ENCODE data around the gene IRF2BP1. TPM values are rescaled to one million over a fixed set of nuclear protein-coding genes. Genes with fewer than 3 reads are reported as not detected.
A peak's percentile ranks its signal among the peaks of the same experiment; 100 is the strongest.

Gene IRF2BP1
- total RNA-seq, 1 donor: 25.7 TPM

- peak; percentile 91 for DNase-seq (ENCODE audit: low read depth)
- peak overlapping the region; percentile 17 for H3K4me3 ChIP-seq (ENCODE audit: low read depth, low read length)
- TF ChIP-seq, protein P1, sequence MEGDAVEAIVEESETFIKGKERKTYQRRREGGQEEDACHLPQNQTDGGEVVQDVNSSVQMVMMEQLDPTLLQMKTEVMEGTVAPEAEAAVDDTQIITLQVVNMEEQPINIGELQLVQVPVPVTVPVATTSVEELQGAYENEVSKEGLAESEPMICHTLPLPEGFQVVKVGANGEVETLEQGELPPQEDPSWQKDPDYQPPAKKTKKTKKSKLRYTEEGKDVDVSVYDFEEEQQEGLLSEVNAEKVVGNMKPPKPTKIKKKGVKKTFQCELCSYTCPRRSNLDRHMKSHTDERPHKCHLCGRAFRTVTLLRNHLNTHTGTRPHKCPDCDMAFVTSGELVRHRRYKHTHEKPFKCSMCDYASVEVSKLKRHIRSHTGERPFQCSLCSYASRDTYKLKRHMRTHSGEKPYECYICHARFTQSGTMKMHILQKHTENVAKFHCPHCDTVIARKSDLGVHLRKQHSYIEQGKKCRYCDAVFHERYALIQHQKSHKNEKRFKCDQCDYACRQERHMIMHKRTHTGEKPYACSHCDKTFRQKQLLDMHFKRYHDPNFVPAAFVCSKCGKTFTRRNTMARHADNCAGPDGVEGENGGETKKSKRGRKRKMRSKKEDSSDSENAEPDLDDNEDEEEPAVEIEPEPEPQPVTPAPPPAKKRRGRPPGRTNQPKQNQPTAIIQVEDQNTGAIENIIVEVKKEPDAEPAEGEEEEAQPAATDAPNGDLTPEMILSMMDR (IDR thresholded peaks at IDR 0.05; ENCODE audit: insufficient read depth, low read length): peak; percentile 7
Measured at GRCh38 chr19:45927565-45928261, 41.8 kb upstream of the IRF2BP1 start.

GRCh38 chr19:45924891-45925447, 39.0 kb upstream of the IRF2BP1 start:
- DNase-seq (ENCODE audit: low read depth): no peak
- TF ChIP-seq, protein P1 (IDR thresholded peaks at IDR 0.05; ENCODE audit: insufficient read depth, low read length): no peak
- no peak overlapping the region for H3K4me3 ChIP-seq (ENCODE audit: low read depth, low read length)

DNA sequence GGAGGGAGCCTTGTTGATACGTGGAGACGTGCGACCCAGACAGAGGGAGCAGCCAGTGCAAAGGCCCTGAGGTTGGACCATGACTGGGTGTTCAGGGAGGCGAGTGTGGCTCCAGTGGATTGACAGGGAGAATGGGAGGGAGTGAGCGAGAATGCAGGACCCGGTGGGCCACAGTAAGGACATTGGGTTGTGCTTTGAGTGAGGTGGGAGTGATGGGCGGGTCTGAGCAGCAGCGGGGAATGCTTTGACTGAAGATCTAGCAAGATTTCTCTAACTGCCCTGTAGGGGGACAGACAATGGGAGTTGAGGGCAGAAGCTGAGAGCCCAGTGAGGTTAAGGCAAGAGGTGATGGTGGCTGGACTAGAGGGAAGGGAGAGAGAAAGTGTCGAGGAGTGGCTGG, 36.3 kb upstream of the IRF2BP1 start:
- no peak overlapping the region for H3K4me3 ChIP-seq (ENCODE audit: low read depth, low read length)
- TF ChIP-seq, protein P1 (IDR thresholded peaks at IDR 0.05; ENCODE audit: insufficient read depth, low read length): peak; percentile 25
- no peak for DNase-seq (ENCODE audit: low read depth)

DNA sequence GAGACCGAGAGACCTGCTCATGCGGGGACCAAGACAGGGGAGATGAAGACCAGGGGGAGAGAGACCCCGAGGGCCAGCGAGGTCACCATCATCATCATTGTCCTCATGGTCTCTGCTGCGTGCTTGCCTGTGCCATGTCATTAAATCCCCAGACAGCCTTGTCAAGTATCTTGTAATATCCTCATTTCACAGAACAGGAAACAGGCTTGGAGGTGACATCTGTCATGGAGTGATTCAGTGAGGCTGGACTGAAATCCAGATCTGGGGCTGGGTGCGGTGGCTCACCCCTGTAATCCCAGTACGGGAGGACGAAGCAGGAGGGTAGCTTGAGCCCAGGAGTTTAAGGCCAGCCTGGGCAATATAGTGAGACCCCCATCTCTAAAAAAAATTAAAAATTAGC, 34.5 kb upstream of the IRF2BP1 start:
- H3K4me3 ChIP-seq (ENCODE audit: low read depth, low read length): no peak overlapping the region
- no peak for DNase-seq (ENCODE audit: low read depth)
- TF ChIP-seq, protein P1 (IDR thresholded peaks at IDR 0.05; ENCODE audit: insufficient read depth, low read length): no peak

DNA sequence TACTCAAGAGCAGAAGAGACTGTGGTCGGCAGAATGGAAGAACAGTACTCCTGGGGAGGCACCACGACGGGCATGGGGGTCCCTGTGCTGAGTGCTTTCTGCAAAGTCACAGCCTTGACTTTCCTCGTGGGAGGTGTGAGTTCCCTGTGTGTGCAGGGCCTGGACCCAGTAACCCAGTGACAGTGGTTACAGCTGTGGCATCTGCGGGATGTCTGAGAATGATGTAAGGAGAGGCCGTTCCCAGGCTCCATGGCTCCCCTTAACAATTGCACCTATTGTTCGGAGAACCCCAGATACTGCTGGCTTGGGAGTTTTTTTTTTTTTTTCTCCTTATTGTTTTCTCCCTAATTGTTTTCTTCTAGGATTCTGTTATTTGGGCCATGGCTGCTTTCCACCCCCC, 33.7 kb upstream of the IRF2BP1 start:
- DNase-seq (ENCODE audit: low read depth): no peak

GRCh38 chr19:45918721-45919120, 32.8 kb upstream of the IRF2BP1 start:
- TF ChIP-seq, protein P1 (IDR thresholded peaks at IDR 0.05; ENCODE audit: insufficient read depth, low read length): no peak
- no peak overlapping the region for H3K4me3 ChIP-seq (ENCODE audit: low read depth, low read length)
- no peak for DNase-seq (ENCODE audit: low read depth)

More for the DNA sequence above, 33.7 kb upstream of the IRF2BP1 start:
- TF ChIP-seq, protein P1 (IDR thresholded peaks at IDR 0.05; ENCODE audit: insufficient read depth, low read length): no peak
- no peak overlapping the region for H3K4me3 ChIP-seq (ENCODE audit: low read depth, low read length)

Measured in fibroblast of the aortic adventitia (primary cell).